IMR-90 (cell line): ENCODE data around the gene TAF1B. TPM values are rescaled to one million over a fixed set of nuclear protein-coding genes. Genes with fewer than 3 reads are reported as not detected.

ENCODE experiments used
- ATAC-seq: fragments of 200-7000 bp; cut with Tn5 transposase; 2 replicates; pipeline ENCODE4 v1.9.1; 2020; ENCODE audit warnings: low read depth, mild to moderate bottlenecking, moderate library complexity
- BruUV-seq: library from RNA; stranded (reverse); fragments of 400-500 nt; replicated peaks from 2 replicates; lab custom pipeline; 2021; lab: Mats Ljungman, UMichigan
- CTCF ChIA-PET: fragments of 300-600 bp; formaldehyde crosslinking; extraction: SDS; loops from one replicate; lab custom pipeline; 2021; ENCODE audit warnings: antibody characterized with exemption; lab: Yijun Ruan, JAX
- POLR2A ChIA-PET: fragments of 300-600 bp; sonication (Branson Sonifier 250); formaldehyde crosslinking; loops from one replicate; lab custom pipeline; 2022; ENCODE audit warnings: antibody characterized with exemption; ENCODE audit not compliant: unreplicated experiment; lab: Charles Lee
- DNase-seq: peaks from one replicate; pipeline ENCODE4 v3.0.0; 2013
- H2AFZ ChIP-seq: replicated peaks from 2 replicates; pipeline ENCODE3; 2013; ENCODE audit warnings: low read length, mild to moderate bottlenecking; ENCODE audit not compliant: poor library complexity
- H2AK5ac ChIP-seq: 2 replicates; pipeline ENCODE4 v1.6.1; 2013; ENCODE audit warnings: low read depth, low read length, inconsistent platforms
- H2AK9ac ChIP-seq: replicated peaks from 2 replicates; pipeline ENCODE3; 2013; ENCODE audit warnings: mild to moderate bottlenecking, low read depth, low read length, moderate library complexity; ENCODE audit not compliant: poor library complexity
- H2BK120ac ChIP-seq: 2 replicates; pipeline ENCODE4 v1.6.1; 2013; ENCODE audit warnings: low read depth, low read length, inconsistent platforms
- H2BK15ac ChIP-seq: 3 replicates; pipeline ENCODE4 v1.6.1; 2013; ENCODE audit warnings: low read depth, low read length, inconsistent platforms
- H2BK20ac ChIP-seq: 2 replicates; pipeline ENCODE4 v1.6.1; 2013; ENCODE audit warnings: low read depth, mild to moderate bottlenecking, inconsistent platforms, low read length, moderate library complexity
- H2BK5ac ChIP-seq: 2 replicates; pipeline ENCODE4 v1.6.1; 2013; ENCODE audit warnings: mild to moderate bottlenecking, low read depth, low read length, inconsistent platforms; ENCODE audit not compliant: poor library complexity, severe bottlenecking
- H3K14ac ChIP-seq: replicated peaks from 2 replicates; pipeline ENCODE4 v1.6.1; 2013; ENCODE audit warnings: low read depth, low read length, inconsistent platforms
- H3K18ac ChIP-seq: 2 replicates; pipeline ENCODE4 v1.6.1; 2013; ENCODE audit warnings: low read depth, low read length, control low read depth
- H3K23ac ChIP-seq: 2 replicates; pipeline ENCODE4 v1.6.1; 2013; ENCODE audit warnings: low read depth, low read length, inconsistent platforms
- H3K27ac ChIP-seq: 2 replicates; pipeline ENCODE4 v1.5.1; 2013; ENCODE audit warnings: mild to moderate bottlenecking, control low read depth, low read length; ENCODE audit not compliant: insufficient read depth
- H3K27me3 ChIP-seq: 2 replicates; pipeline ENCODE4 v1.6.1; 2013; ENCODE audit warnings: low read length; ENCODE audit not compliant: control insufficient read depth, insufficient read depth
- H3K36me3 ChIP-seq: 2 replicates; pipeline ENCODE4 v1.6.1; 2013; ENCODE audit warnings: low read length, mixed read lengths; ENCODE audit not compliant: control insufficient read depth, insufficient read depth
- H3K4ac ChIP-seq: 2 replicates; pipeline ENCODE4 v1.6.1; 2013; ENCODE audit warnings: low read depth, low read length, inconsistent platforms
- H3K4me1 ChIP-seq: 2 replicates; pipeline ENCODE4 v1.6.1; 2013; ENCODE audit warnings: low read length, mixed read lengths; ENCODE audit not compliant: control insufficient read depth, insufficient read depth
- H3K4me2 ChIP-seq: 2 replicates; pipeline ENCODE4 v1.6.1; 2013; ENCODE audit warnings: low read depth, mild to moderate bottlenecking, control low read depth, low read length, moderate library complexity
- H3K4me3 ChIP-seq: 2 replicates; pipeline ENCODE4 v1.5.1; 2013; ENCODE audit warnings: low read depth, mild to moderate bottlenecking, control low read depth, low read length, moderate library complexity; ENCODE audit not compliant: insufficient read depth
- H3K56ac ChIP-seq: 2 replicates; pipeline ENCODE4 v1.6.1; 2013; ENCODE audit warnings: low read length, inconsistent platforms; ENCODE audit not compliant: insufficient read depth; ENCODE audit errors: extremely low read depth
- H3K79me1 ChIP-seq, 2 experiments: 2 replicates each; pipeline ENCODE4 v1.6.1; 2013; ENCODE audit warnings: low read length in 2 of 2, inconsistent platforms in 1 of 2, low read depth in 1 of 2
- H3K9ac ChIP-seq: 2 replicates; pipeline ENCODE4 v1.6.1; 2013; ENCODE audit warnings: low read depth, low read length, control low read depth
- H3K9me1 ChIP-seq: 2 replicates; pipeline ENCODE4 v1.6.1; 2013; ENCODE audit warnings: low read length, inconsistent platforms; ENCODE audit not compliant: insufficient read depth
- H3K9me3 ChIP-seq: 2 replicates; pipeline ENCODE4 v1.6.1; 2013; ENCODE audit warnings: low read length; ENCODE audit not compliant: control insufficient read depth, insufficient read depth
- H4K20me1 ChIP-seq: 2 replicates; pipeline ENCODE4 v1.6.1; 2013; ENCODE audit warnings: low read length, inconsistent platforms; ENCODE audit not compliant: insufficient read depth
- H4K5ac ChIP-seq: 2 replicates; pipeline ENCODE4 v1.6.1; 2013; ENCODE audit warnings: mild to moderate bottlenecking, low read depth, low read length, control low read depth
- H4K8ac ChIP-seq, 2 experiments: 2 replicates each; pipeline ENCODE4 v1.6.1; 2013; ENCODE audit warnings: low read depth in 2 of 2, low read length in 2 of 2, control low read depth in 1 of 2, inconsistent platforms in 1 of 2
- H4K91ac ChIP-seq: 2 replicates; pipeline ENCODE4 v1.6.1; 2013; ENCODE audit warnings: low read depth, low read length, inconsistent platforms; ENCODE audit not compliant: insufficient read depth
- CEBPB ChIP-seq: IDR thresholded peaks from 2 replicates; pipeline ENCODE4 v1.6.1; 2012; ENCODE audit warnings: low read depth, low read length, improper control_type of control experiment
- CTCF ChIP-seq: conservative IDR thresholded peaks from 2 replicates; pipeline ENCODE4 v1.5.1; 2012; ENCODE audit warnings: mild to moderate bottlenecking, low read depth, low read length, improper control_type of control experiment
- MAFK ChIP-seq: IDR thresholded peaks from 2 replicates; pipeline ENCODE4 v1.6.1; 2012; ENCODE audit warnings: low read depth, low read length, improper control_type of control experiment
- MAZ ChIP-seq: IDR thresholded peaks from 2 replicates; pipeline ENCODE4 v1.6.1; 2012; ENCODE audit warnings: low read depth, mild to moderate bottlenecking, low read length, improper control_type of control experiment, moderate library complexity, borderline replicate concordance
- RAD21 ChIP-seq: IDR thresholded peaks from 2 replicates; pipeline ENCODE4 v1.6.1; 2012; ENCODE audit warnings: low read length, improper control_type of control experiment
- RCOR1 ChIP-seq: IDR thresholded peaks from 2 replicates; pipeline ENCODE4 v1.6.1; 2012; ENCODE audit warnings: mild to moderate bottlenecking, low read length, improper control_type of control experiment; ENCODE audit not compliant: insufficient replicate concordance
- RFX5 ChIP-seq: IDR thresholded peaks from 2 replicates; pipeline ENCODE4 v1.8.0; 2012; ENCODE audit warnings: low read depth, mild to moderate bottlenecking, low read length, moderate library complexity
- WGBS, 2 experiments: methylation state at CpG; one replicate each; pipeline versions ENCODE4 v1.1.5 to v1.1.7; 2013; ENCODE audit warnings: missing lambda C conversion rate in 2 of 2; ENCODE audit not compliant: insufficient read length in 1 of 2; ENCODE audit errors: extremely low coverage in 2 of 2; 5-methylcytosine and 5-hydroxymethylcytosine counted together
- dilution Hi-C: fragments of 300-500 bp; cut with HindIII; formaldehyde crosslinking; loops from one replicate; pipeline ENCODE4 v1.14.3; 2018; ENCODE audit warnings: low sequenced_read_pairs; ENCODE audit not compliant: unreplicated experiment
- in situ Hi-C: fragments of 300-500 bp; cut with MboI; formaldehyde crosslinking; loops from 3 replicates; pipeline ENCODE4 v1.14.3; 2019; ENCODE audit warnings: low sequenced_read_pairs, inconsistent platforms, mixed read lengths
- intact Hi-C: fragments of 100-400 bp; cut with micrococcal nuclease; formaldehyde crosslinking; loops from 2 replicates; pipeline ENCODE4 v1.10.0; 2022
- polyA plus RNA-seq, 3 experiments: library from polyadenylated mRNA; depleted of rRNA; stranded (reverse); fragments of >200 nt; gene quantifications; 2 replicates each; pipeline ENCODE4 v1.2.3, GENCODE V29; 2012; ENCODE audit warnings: low replicate concordance in 1 of 3
- total RNA-seq: library from RNA; depleted of rRNA; stranded (reverse); fragments of >200 nt; gene quantifications from 2 replicates; pipeline ENCODE4 v1.2.3, GENCODE V29; 2012

Gene TAF1B
- total and polyA plus RNA-seq, 2 of the 4 experiments (the other 2 are of a cell fraction): 8.4 to 19.9 TPM

GRCh38 chr2:9946818-9947217, 103.5 kb downstream of the TAF1B start:
- peak overlapping the region; percentile 25; the same call in 1 of the 2 replicates for H3K27ac ChIP-seq
- no peak overlapping the region for H3K4me3 ChIP-seq
- H3K9ac ChIP-seq: no peak overlapping the region
- no TSS peak for BruUV-seq
- H3K4me2 ChIP-seq: 0 out of 2 replicates have a peak overlapping the region, but pooled peaks have one; percentile 10
- ChIA-PET CTCF (interaction anchor here (1.1 to 1.4 kb wide), 3 partner anchors 37 to 133 kb away, joined by 3 to 6 read pairs (median 3); no protein-coding TSS in a partner anchor), POLR2A (no interaction called here)
- no peak overlapping the region for H3K56ac ChIP-seq
- H3K18ac ChIP-seq: peak overlapping the region; percentile 7; the same call in 1 of the 2 replicates
- ATAC-seq: no peak
- intact Hi-C loops: loop anchor here (10.0 kb wide), 1 partner anchor 98 kb away; the partner anchor contains the start of gene KLF11
- H4K8ac ChIP-seq: peak overlapping the region in 1 of 2 experiments; percentile 8; a peak in 1 of 4 replicates
- H3K9me1 ChIP-seq: peaks cover 7% of the 10 kb centered on the region
- peaks cover 11% of the 10 kb centered on the region for H3K27me3 ChIP-seq
- no peak for DNase-seq
- H2BK120ac ChIP-seq: peak overlapping the region; percentile 35; the same call in 1 of the 2 replicates
- H2BK5ac ChIP-seq: no peak overlapping the region
- 0 out of 2 replicates have a peak overlapping the region, but pooled peaks have one; percentile 39 for H2BK20ac ChIP-seq
- dilution Hi-C loops: no loop called here
- H3K4me1 ChIP-seq: peaks cover 11% of the 10 kb centered on the region
- no peaks in the 10 kb centered on the region for H3K36me3 ChIP-seq
- no peak overlapping the region for H3K23ac ChIP-seq
- no peak overlapping the region for H4K91ac ChIP-seq
- TF ChIP-seq MAZ (no peak), RCOR1 (no peak), MAFK (no peak), RAD21 (no peak), CEBPB (peak; percentile 54), RFX5 (no peak), CTCF (no peak)
- no peak overlapping the region for H2AK9ac ChIP-seq
- no peaks in the 10 kb centered on the region for H4K20me1 ChIP-seq
- H3K4ac ChIP-seq: peak overlapping the region; percentile 28; the same call in 1 of the 2 replicates
- H4K5ac ChIP-seq: peak overlapping the region; percentile 39; the same call in 1 of the 2 replicates
- H2AK5ac ChIP-seq: peak overlapping the region; percentile 44; the same call in 1 of the 2 replicates
- no peak overlapping the region for H3K14ac ChIP-seq
- no CpG with 5 or more reads among the region's 5 CpGs for WGBS, 2 experiments
- H3K79me1 ChIP-seq: no peaks in the 10 kb centered on the region
- no peak overlapping the region for H2BK15ac ChIP-seq
- H2AFZ ChIP-seq: no peak overlapping the region
- in situ Hi-C loops: no loop called here
- no peaks in the 10 kb centered on the region for H3K9me3 ChIP-seq
